Motor neuron (in vitro differentiated cells): ENCODE measurements around the gene ITGA2. TPM values are rescaled to one million over a fixed set of nuclear protein-coding genes. Genes with fewer than 3 reads are reported as not detected.

Experiments used
- ATAC-seq, 8 experiments: fragments of 200-7000 bp; cut with Tn5 transposase; replicated peaks in 6 of 8; 2 replicates each; pipeline ENCODE4 v1.8.0; 2021; ENCODE audit warnings: mild to moderate bottlenecking in 8 of 8, moderate library complexity in 8 of 8
- H3K27ac ChIP-seq, 2 donors: fragments of 250-450 bp; sonication (Bioruptor Pico); 2 replicates each; pipeline ENCODE4 v1.9.0; 2021; ENCODE audit warnings: antibody characterized with exemption in 2 of 2, mild to moderate bottlenecking in 2 of 2, moderate library complexity in 1 of 2
- H3K4me1 ChIP-seq, 2 donors: fragments of 250-450 bp; sonication (Bioruptor Pico); replicated peaks in 1 of 2; 2 replicates each; pipeline ENCODE4 v1.6.1; 2021; ENCODE audit warnings: antibody characterized with exemption in 2 of 2, mild to moderate bottlenecking in 2 of 2, moderate library complexity in 1 of 2
- H3K4me3 ChIP-seq, 5 donors: fragments of 250-450 bp; sonication (Bioruptor Pico); 2 replicates each; pipeline ENCODE4 v1.9.0; 2021; ENCODE audit warnings: antibody characterized with exemption in 5 of 5, mild to moderate bottlenecking in 5 of 5, moderate library complexity in 4 of 5
- whole genome bisulfite sequencing, 10 experiments: fragments of 450-650 bp; shearing (Covaris generic); methylation state at CpG; one replicate each; pipeline ENCODE4 v1.0.0; 2022; 5-methylcytosine and 5-hydroxymethylcytosine counted together
- in situ Hi-C, 9 experiments: fragments of 400-800 bp; cut with MboI; loops; one replicate each; pipeline ENCODE4 v1.15.0; 2021; ENCODE audit warnings: low sequenced_read_pairs in 9 of 9, low pct_unique_long_range_greater_than_20kb in 2 of 9; ENCODE audit not compliant: unreplicated experiment in 9 of 9
- total RNA-seq, 8 experiments: library from RNA; unstranded; fragments of 300-600 nt; gene quantifications; 2 replicates each; pipeline versions ENCODE4 v1.2.3 to v1.2.4, GENCODE V29; 2022

ITGA2 gene
- total RNA-seq, 8 experiments from 2014 or later: 0.65 to 3.1 (median 1.1) TPM

GRCh38 chr5:53009816-53010215 is 20.7 kb downstream of the ITGA2 start:
- 80 to 100% (median 100%) methylated on average over 1 of the region's 1 CpG; no CpG with 5 or more reads in 5 of the 10 experiments for WGBS, 10 experiments
- no peak overlapping the region for H3K4me3 ChIP-seq
- H3K27ac ChIP-seq: no peak overlapping the region
- H3K4me1 ChIP-seq: peaks cover 0 to 5% of the 10 kb centered on the region in 2 donors
- in situ Hi-C loops: no loop called here
- no peak for ATAC-seq

GRCh38 chr5:53010814-53011213 is 21.7 kb downstream of the ITGA2 start:
- in situ Hi-C loops: no loop called here

GRCh38 chr5:53011233-53011632 is 22.1 kb downstream of the ITGA2 start:
- no peak for ATAC-seq
- in situ Hi-C loops: no loop called here
- Histone ChIP-seq H3K4me3 (no peak overlapping the region), H3K4me1 (no peaks in the 10 kb centered on the region), H3K27ac (no peak overlapping the region)
- 43 to 100% (median 80%) methylated on average over 1 of the region's 1 CpG; no CpG with 5 or more reads in 3 of the 10 experiments for WGBS, 10 experiments

More at GRCh38 chr5:53010814-53011213, 21.7 kb downstream of the ITGA2 start:
- ATAC-seq: no peak
- H3K4me1 ChIP-seq: peaks cover 0 to 2% of the 10 kb centered on the region in 2 donors
- H3K4me3 ChIP-seq: no peak overlapping the region
- WGBS, 10 experiments: 0 to 80% (median 69%) methylated on average over 1 of the region's 1 CpG; no CpG with 5 or more reads in 3 of the 10 experiments
- H3K27ac ChIP-seq: no peak overlapping the region

- Histone ChIP-seq H3K4me1 (no peaks in the 10 kb centered on the region), H3K27ac (no peak overlapping the region), H3K4me3 (no peak overlapping the region)
- in situ Hi-C loops: no loop called here
- no peak for ATAC-seq
- 11 to 100% (median 79%) methylated on average over 1 to 2 of the region's 2 CpGs; no CpG with 5 or more reads in 2 of the 10 experiments for WGBS, 10 experiments
Measured at GRCh38 chr5:53013857-53014256, 24.7 kb downstream of the ITGA2 start.

GRCh38 chr5:53017383-53017782 is 28.2 kb downstream of the ITGA2 start:
- in situ Hi-C loops: no loop called here
- ATAC-seq: no peak
- Histone ChIP-seq H3K27ac (no peak overlapping the region), H3K4me3 (no peak overlapping the region), H3K4me1 (peaks cover 0 to under 1% of the 10 kb centered on the region in 2 donors)
- 80 to 100% (median 96%) methylated on average over 1 to 3 of the region's 5 CpGs; no CpG with 5 or more reads in 4 of the 10 experiments for WGBS, 10 experiments

- no peak overlapping the region for H3K27ac ChIP-seq
- WGBS, 10 experiments: 60 to 73% methylated on average over 2 to 3 of the region's 10 CpGs; no CpG with 5 or more reads in 8 of the 10 experiments
- ATAC-seq: no peak
Measured at GRCh38 chr5:53017794-53018391, 28.7 kb downstream of the ITGA2 start.

GRCh38 chr5:53019320-53019719 is 30.2 kb downstream of the ITGA2 start:
- peak in 2 of 8 experiments; percentile 38 to 41 for ATAC-seq
- Histone ChIP-seq H3K4me3 (no peak overlapping the region), H3K27ac (no peak overlapping the region), H3K4me1 (peaks cover 13 to 20% of the 10 kb centered on the region in 2 donors)
- in situ Hi-C loops: no loop called here
- WGBS, 10 experiments: 0 to 100% (median 82%) methylated on average over 1 to 4 of the region's 4 CpGs; no CpG with 5 or more reads in 1 of the 10 experiments

More at GRCh38 chr5:53017794-53018391, 28.7 kb downstream of the ITGA2 start:
- Histone ChIP-seq H3K4me3 (no peak overlapping the region), H3K4me1 (peaks cover 3 to 6% of the 10 kb centered on the region in 2 donors)
- in situ Hi-C loops: no loop called here

- ATAC-seq: peak in 5 of 8 experiments; percentile 89 to 94 (median 91)
- in situ Hi-C loops: no loop called here
- H3K4me3 ChIP-seq: no peak overlapping the region
- no peak overlapping the region for H3K27ac ChIP-seq
- peaks cover 23 to 36% of the 10 kb centered on the region in 2 donors for H3K4me1 ChIP-seq
- 0 to 83% (median 7%) methylated on average over 2 to 6 of the region's 6 CpGs for WGBS, 10 experiments
Measured at GRCh38 chr5:53022930-53023511, 33.9 kb downstream of the ITGA2 start.

GRCh38 chr5:53023969-53024368 is 34.8 kb downstream of the ITGA2 start:
- peak in 2 of 8 experiments; percentile 43 to 62 for ATAC-seq
- peaks cover 23 to 36% of the 10 kb centered on the region in 2 donors for H3K4me1 ChIP-seq
- H3K4me3 ChIP-seq: no peak overlapping the region
- in situ Hi-C loops: no loop called here
- H3K27ac ChIP-seq: no peak overlapping the region
- WGBS, 10 experiments: 40 to 100% (median 82%) methylated on average over 1 to 2 of the region's 2 CpGs

GRCh38 chr5:53024535-53024934 is 35.4 kb downstream of the ITGA2 start:
- 46 to 100% (median 87%) methylated on average over 1 to 4 of the region's 4 CpGs for WGBS, 10 experiments
- in situ Hi-C loops: no loop called here
- Histone ChIP-seq H3K4me1 (peaks cover 23 to 36% of the 10 kb centered on the region in 2 donors), H3K27ac (no peak overlapping the region), H3K4me3 (no peak overlapping the region)
- peak in 2 of 8 experiments; percentile 16 to 43 for ATAC-seq

GRCh38 chr5:53025487-53025886 is 36.3 kb downstream of the ITGA2 start:
- Histone ChIP-seq H3K4me1 (peaks cover 23 to 36% of the 10 kb centered on the region in 2 donors), H3K27ac (no peak overlapping the region), H3K4me3 (no peak overlapping the region)
- 55 to 100% (median 80%) methylated on average over 1 to 5 of the region's 5 CpGs; no CpG with 5 or more reads in 1 of the 10 experiments for WGBS, 10 experiments
- ATAC-seq: no peak
- in situ Hi-C loops: no loop called here

- peak in 2 of 8 experiments; percentile 22 to 25 for ATAC-seq
- Histone ChIP-seq H3K4me1 (peaks cover 24 to 31% of the 10 kb centered on the region in 2 donors), H3K4me3 (no peak overlapping the region), H3K27ac (no peak overlapping the region)
- 34 to 100% (median 81%) methylated on average over 1 to 4 of the region's 4 CpGs; no CpG with 5 or more reads in 2 of the 10 experiments for WGBS, 10 experiments
- in situ Hi-C loops: no loop called here
Measured at GRCh38 chr5:53027913-53028312, 38.8 kb downstream of the ITGA2 start.

- no peak overlapping the region for H3K4me3 ChIP-seq
- H3K4me1 ChIP-seq: peaks cover 12 to 14% of the 10 kb centered on the region in 2 donors
- in situ Hi-C loops: no loop called here
- 50 to 100% (median 75%) methylated on average over 1 of the region's 1 CpG; no CpG with 5 or more reads in 5 of the 10 experiments for WGBS, 10 experiments
- ATAC-seq: peak in 1 of 8 experiments; percentile 48
- H3K27ac ChIP-seq: no peak overlapping the region
Measured at GRCh38 chr5:53029608-53030007, 40.5 kb downstream of the ITGA2 start.
